SU-DHL-6 (cell line): Measurements from ENCODE around the gene EMP1.

ENCODE experiments used
- CTCF ChIP-seq: fragments of 200-600 bp; sonication (generic); IDR thresholded peaks from one replicate; pipeline ENCODE4 v1.5.1; 2017; ENCODE audit warnings: antibody characterized with exemption, mild to moderate bottlenecking, low read length, moderate library complexity; ENCODE audit not compliant: insufficient read depth, poor library complexity, severe bottlenecking
- EZH2phosphoT487 ChIP-seq: fragments of 200-600 bp; sonication (generic), shearing (Covaris generic); conservative IDR thresholded peaks from 2 replicates; pipeline ENCODE4 v1.6.1; 2018; ENCODE audit warnings: mild to moderate bottlenecking, antibody characterized with exemption, low read length, moderate library complexity, mixed read lengths

DNA sequence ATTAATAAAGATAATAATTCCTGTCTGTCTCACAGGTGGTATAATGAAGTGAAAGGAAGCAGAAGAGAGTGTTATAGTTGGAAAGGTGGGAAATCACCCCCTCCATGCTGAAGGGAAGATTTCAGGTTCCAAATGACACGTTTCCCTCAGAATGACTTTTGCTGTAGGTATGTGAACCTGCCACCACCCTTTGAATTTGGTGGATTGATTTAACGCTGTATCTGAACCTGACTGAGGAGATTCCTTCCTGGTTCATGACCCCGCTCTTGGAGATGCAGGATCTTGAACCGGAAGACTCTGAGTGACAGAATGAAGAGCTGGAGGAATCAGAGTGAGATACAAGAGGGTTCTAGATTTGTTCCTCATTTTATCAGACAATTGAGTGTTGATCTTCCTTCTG is 20.3 kb upstream of the EMP1 start:
- TF ChIP-seq EZH2phosphoT487 (no peak), CTCF (no peak)
